GM18519 (cell line): ENCODE data around the gene C1GALT1.

Experiments used
- ATAC-seq: cut with Tn5 transposase; IDR thresholded peaks from one replicate; pipeline ENCODE4 v1.9.1; 2021; ENCODE audit warnings: mild to moderate bottlenecking, moderate library complexity; ENCODE audit not compliant: unreplicated experiment, low FRiP score

C1GALT1 gene

DNA sequence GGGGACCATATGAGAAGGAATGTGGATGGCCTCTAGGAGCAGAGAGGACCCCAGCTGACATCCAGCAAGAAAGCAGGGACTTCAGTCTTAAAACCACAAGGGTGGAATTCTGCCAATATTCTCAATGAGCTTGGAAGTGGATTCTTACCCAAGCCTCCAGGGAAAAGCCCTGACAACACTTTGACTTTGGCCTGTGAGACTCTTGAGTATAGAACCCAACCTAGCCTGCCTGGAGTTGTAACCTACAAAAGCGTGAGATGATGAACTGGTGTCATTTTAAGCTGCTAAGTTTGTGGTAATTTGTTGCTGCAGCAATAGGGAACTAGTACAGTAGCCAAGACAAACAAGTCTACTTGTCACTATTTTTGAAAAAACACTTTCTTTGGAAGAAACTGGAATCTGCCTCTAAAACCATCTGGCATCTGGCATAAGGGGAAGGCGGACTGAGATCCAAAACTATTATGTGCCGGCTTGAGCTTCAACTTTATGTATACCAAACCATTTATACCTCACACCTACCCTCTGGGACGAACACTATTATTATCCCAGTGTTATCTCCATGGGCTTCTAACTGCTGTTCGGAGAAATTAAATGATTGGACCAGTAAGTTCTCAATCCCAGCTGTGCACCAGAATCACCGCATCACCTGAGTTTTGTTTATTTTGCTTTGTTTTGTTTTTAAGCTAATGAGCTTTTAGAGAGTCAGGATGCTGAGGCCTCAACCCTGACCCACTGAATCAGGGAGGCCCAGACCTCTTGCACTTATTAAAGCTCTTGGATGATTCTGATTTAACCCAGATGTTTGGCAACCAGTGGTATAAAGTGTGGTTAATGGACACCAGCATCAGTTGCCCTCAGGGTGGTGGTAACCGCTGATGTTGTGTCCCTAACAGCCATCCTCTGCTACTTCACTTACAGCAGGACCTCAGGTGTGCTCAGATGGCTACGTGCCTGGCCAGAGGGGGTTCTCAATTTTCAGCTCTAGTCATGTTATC, 83.0 kb downstream of the C1GALT1 start:
- ATAC-seq, result no peak

DNA sequence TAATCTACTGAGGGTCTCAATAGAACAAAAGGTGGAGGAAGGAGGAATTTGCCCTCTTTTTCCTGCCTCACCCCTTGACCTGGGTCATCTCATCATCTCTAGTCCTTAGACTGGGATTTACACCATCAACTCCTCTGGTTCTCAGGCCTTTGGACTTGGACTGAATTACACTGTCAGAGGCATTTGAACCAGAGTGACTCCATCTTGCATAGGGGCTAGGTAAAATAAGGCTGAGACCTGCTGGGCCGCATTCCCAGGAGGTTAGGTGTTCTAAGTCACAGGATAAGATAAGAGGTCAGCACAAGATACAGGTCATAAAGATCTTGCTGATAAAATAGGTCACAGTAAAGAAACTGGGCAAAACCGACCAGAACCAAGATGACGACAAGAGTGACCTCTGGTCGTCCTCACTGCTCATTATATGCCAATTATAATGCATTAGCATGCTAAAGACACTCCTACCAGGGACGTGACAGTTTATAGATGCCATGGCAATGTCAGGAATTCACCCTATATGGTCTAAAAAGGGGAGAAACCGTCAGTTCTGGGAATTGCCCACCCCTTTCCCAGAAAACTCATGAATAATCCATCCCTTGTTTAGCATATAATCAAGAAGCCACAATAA, 84.0 kb downstream of the C1GALT1 start:
- no peak for ATAC-seq

DNA sequence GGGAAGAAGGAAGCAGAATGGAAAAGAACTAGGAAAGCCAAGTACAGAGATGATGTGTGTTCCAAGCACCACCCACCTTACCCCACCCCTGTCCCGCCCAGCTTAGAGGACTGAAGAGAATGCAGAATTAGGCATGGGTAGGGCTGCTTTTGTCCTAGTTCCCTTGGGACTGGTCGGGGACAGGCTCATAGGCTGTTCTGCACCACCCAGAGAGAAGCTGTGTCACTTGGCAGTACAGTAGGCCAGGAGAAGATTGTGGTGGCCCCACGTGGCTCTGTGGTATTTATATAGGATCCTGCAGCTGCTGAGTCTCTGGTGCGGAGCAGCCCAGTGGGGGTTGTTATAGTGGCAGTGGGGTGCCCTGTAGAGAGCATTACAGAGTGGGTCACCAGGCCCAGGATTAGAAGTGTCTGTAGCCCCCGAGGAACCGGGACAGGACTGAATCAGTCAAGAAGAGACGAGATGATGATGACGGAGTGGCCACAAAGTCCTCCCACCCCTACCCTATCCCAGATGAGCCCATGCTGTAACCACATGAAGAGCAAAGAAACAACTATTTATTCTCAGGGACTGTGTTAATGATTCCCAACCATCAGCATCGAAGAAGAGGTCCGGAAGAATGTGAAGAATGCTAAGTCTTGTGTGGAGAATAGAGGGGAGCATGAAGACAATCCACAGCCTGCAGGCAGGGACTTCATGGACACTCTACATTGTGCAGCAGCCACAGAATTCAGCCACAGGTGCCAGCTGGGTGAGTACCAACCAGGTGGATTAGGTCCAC, 88.9 kb downstream of the C1GALT1 start:
- ATAC-seq, result no peak

DNA sequence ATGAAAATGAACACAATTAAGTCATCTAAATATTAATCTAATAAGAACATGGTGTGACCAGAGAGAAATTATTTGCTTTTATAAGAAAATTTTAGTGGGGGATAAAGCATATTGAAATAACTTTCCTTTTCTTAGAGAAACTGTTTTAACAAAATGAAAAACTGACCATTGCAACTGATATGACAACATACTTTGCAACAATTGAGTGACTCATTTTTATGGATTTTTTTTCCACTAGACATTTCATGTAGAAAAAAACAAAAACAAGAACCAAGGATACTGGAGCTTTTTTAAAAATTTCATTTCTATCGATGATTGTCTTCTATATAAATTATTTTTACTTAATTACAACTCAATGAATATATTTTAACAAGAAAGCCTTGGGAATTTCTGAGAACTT, 90.0 kb downstream of the C1GALT1 start:
- ATAC-seq, result no peak

DNA sequence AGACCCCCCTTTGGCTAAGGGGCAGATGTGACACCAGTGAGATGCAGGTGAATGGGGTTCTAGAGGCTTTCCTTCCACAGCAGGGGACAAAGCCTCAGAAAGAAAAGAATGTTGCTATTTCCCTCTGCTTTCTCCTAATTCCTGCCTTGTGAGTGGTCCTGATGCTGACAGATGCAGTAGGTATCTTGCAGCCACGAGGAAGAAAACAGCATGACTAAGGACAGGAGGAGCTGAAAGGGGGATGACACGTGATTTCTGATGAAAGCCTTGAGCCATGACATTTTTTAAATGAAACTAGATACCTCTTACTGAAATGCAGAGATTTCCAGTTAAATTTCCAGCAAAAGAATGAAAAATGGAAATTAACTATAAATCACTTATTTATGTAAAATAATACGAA, 92.4 kb downstream of the C1GALT1 start:
- ATAC-seq, result no peak

DNA sequence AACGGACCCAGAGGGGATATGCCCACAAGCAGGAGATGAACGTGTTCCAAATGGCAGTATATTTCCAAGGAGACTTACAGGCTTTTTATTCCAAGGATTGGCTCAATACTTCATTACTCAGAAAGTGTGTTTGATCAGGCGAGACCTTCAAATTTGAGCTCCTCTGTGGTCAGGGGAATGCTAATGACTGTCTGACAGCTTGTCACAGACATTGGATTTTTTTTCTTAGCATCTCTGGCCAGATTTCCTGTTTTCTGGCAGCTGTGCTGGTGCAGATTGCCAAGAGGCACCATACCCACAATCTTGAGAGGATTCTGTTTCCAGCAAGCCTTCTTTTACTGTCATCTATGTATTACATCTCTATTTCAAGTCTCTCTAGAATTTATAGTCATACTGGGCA, 93.8 kb downstream of the C1GALT1 start:
- ATAC-seq, result no peak

DNA sequence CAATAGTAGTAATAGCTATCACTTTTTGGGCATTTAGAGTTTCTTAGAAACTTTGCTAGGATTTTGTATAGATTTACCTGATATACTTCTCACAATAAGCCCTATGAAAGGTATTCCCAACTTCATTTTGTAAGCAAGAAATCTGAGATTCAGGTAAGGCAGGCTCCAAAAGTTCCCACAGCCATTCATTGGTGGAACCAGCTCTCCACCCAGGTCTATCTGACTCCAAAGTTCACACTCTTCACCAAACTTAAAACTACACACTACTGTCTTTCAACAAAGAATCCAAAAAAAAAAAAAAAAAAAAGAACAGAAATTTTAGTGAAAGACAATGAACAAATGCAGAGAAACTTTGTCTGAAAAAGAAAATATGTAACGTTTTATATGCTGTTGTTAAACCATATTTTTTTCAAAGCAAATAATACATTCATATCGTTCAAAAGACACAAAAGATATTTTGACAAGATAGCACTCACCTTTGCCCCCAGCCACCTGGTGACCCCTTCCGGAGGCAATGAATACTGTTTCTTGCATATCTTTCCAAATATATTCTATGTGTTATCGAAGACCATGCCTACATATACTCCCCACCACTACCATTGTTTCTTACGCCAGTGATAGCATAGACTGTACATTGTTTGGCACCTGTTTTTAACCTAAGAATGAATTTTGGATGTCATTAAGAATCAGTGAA, 108.2 kb downstream of the C1GALT1 start:
- no peak for ATAC-seq

DNA sequence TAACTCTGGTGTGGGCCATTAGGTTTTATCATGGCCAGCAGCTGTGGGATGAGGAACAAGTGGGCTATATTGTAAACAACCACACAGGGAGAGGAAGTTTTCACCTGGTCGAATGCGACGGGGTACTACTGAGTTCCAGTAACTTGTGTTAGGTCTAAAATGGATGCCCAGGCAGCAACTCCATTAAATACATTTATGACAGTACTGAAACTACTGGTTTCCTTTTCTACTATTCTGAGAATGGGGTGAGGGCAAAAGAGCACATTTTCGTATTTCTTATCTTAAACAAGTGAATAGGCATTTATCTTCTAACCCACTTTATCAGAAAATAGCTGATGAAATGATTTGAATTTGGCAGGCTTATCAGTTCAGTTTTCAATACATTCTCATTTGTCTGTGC, 109.7 kb downstream of the C1GALT1 start:
- no peak for ATAC-seq

DNA sequence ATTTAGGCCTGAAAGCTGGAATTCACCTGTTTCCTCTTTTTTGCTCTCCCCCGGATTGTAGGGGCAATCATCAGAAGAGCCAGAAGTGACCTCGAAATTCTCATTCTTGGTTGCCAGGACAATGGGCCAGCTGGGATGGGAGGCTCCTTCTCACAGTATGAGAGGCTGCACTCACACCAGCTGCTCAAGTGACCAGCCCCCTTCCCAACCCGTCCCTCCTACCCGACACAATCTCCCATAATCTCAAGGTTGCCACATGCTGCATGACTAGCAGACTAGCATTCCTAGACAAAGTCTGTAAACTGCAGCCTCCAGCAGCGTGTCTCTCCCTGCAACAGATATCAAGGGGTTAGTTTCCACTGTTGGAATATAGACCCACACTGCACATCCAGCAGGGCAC, 110.3 kb downstream of the C1GALT1 start:
- no peak for ATAC-seq

DNA sequence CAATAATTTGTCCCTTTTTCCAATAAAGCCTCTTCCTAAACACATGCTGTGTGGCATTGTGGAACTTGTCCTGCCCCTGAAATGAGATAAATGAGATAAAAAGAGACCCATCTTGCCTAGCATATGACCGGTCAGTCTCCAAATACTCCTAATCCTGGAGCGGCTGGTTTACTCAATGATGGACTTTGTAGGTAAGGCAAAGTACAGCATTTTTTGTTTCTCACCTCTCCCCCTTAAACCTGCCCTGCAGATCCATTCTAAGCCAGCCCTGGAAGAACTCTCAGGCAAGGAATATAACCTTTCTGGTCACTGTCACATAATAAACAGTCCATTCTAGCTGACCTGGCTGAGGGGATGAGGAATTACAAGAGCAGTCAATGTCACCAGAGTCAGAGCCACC, 110.7 kb downstream of the C1GALT1 start:
- no peak for ATAC-seq

DNA sequence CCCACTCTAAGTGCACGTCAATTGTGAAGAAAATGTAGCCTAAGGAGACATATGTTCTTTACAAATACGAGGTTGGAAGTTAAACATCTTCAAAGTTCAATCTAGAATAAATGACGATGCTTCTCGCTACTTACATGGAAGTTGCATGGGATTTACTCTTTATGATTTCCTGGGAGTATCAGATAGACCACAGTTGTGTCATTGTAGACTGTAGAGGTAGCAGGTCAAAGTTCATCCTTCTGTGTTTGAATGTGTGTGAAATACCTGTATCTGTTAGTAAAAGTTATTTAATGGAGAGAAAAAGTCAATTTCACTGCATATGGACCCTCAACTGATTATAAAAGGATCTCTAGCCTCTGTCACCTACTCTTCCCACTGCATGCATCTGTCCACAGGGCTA, 112.6 kb downstream of the C1GALT1 start:
- ATAC-seq, result no peak
